ENCODE results near the gene CYP1B1.
"Not testable (repeated sequence)": the region's sequence is repeated elsewhere in the genome, so short reads cannot be mapped to it uniquely, and the experiment has no call there.

Gene CYP1B1

GRCh38 chr2:38037757-38038621 is 38.0 kb downstream of the CYP1B1 start:
- no peak for DNase-seq (ENCODE audit: low read depth in 2 of 2)

DNA sequence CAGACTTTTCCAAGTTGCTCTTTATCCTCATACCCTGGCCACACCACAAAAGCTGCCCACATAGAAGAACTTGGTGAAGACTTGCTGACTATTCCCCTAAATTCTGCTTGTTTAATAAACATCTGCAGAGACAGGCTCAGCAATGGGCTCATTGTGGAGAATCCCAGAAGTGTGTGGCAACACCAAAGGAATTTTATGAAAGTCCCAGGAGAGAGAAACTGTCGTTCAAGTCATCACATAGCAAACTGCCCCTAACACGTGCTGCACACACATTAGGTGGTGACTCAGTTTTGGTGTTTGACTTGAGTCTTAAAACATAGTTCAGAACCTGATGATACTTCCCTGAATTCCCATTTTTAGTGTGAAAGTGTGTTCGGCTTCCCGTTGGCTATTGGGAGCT is 38.6 kb downstream of the CYP1B1 start:
- no peak for DNase-seq (ENCODE audit: low read depth in 2 of 2)

GRCh38 chr2:38035968-38036367 is 40.0 kb downstream of the CYP1B1 start:
- no peak for DNase-seq (ENCODE audit: low read depth in 2 of 2)

DNA sequence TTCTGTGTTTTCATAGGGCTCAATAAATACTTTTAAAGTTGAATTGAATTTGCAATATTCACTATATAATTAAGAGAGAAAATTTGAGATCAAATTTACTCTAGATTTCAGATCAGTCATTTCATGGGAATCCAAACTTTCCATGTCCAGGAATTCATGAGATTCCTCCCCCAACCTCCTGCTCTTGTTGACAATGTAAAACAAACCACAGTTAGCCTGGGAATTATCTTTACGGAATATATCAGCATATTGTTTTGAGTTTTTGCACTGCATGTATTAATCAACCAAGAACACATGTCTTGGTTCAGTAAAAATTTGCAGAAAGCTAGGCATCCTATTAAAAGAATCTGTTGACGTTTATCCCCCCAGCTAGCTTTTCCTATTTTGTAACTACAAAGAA is 42.3 kb downstream of the CYP1B1 start:
- DNase-seq (ENCODE audit: low read depth in 2 of 2) = no peak

- DNase-seq (ENCODE audit: low read depth in 2 of 2) = no peak
Measured at GRCh38 chr2:38032946-38033345, 43.0 kb downstream of the CYP1B1 start.

DNA sequence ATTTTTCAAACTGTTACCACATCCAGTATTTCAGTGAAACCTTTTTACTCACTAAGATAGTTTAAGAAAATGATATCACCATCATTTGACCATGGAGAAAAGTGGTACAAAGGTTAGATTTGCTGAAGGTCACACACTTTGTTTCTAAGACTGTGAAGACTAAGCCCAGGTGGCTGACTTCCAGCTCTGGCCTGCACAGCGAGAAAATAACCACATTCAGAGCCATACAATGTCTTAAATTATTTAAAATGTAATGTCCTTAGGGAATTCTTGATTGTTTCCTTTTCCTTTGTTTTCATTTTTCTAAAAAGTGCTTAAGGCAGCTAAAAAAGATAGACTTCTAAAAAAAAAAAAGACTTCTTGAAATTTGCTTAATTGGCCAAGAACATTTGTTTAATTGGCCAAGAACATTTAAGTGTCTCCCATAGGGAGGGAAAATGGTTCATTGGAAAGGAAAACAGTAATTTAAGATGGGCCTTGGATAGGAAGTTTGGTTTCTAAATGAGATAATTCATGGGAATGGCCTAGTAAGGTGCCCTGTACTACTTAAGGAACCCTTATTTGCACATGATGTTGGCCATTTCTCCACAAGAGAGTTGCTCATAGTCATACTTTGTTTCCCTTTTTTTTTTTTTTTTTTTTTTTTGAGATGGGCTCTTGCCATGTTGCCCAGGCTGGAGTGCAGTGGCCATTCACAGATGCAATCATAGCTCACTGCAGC is 45.2 kb downstream of the CYP1B1 start:
- DNase-seq (ENCODE audit: low read depth in 2 of 2) = no peak

GRCh38 chr2:38029512-38029911 is 46.4 kb downstream of the CYP1B1 start:
- DNase-seq (ENCODE audit: low read depth in 2 of 2) = no peak

GRCh38 chr2:38028829-38029228 is 47.1 kb downstream of the CYP1B1 start:
- DNase-seq (ENCODE audit: low read depth in 2 of 2) = no peak

- no peak for DNase-seq (ENCODE audit: low read depth in 2 of 2)
Measured at GRCh38 chr2:38026846-38027245, 49.1 kb downstream of the CYP1B1 start.

- no peak for DNase-seq (ENCODE audit: low read depth in 2 of 2)
Measured at GRCh38 chr2:38021589-38021988, 54.4 kb downstream of the CYP1B1 start.

GRCh38 chr2:38020359-38021069 is 55.4 kb downstream of the CYP1B1 start:
- DNase-seq (ENCODE audit: low read depth in 2 of 2) = not testable (repeated sequence)

GRCh38 chr2:38017836-38018235 is 58.1 kb downstream of the CYP1B1 start:
- no peak for DNase-seq (ENCODE audit: low read depth in 2 of 2)
